ENCODE measurements around the gene BRMS1.

BRMS1 gene

GRCh38 chr11:66333220-66333877 is 11.6 kb downstream of the BRMS1 start:
- Histone ChIP-seq H3K4me3 (ENCODE audit: low read depth, low read length) (no peak overlapping the region), H3K27me3 (no peaks in the 10 kb centered on the region), H3K4me1 (peaks cover 23% of the 10 kb centered on the region), H3K9me3 (no peaks in the 10 kb centered on the region), H3K36me3 (no peaks in the 10 kb centered on the region)
- DNase-seq = no peak
- TF ChIP-seq CTCF (IDR thresholded peaks at IDR 0.05; ENCODE audit: low read depth, low read length) = no peak

DNA sequence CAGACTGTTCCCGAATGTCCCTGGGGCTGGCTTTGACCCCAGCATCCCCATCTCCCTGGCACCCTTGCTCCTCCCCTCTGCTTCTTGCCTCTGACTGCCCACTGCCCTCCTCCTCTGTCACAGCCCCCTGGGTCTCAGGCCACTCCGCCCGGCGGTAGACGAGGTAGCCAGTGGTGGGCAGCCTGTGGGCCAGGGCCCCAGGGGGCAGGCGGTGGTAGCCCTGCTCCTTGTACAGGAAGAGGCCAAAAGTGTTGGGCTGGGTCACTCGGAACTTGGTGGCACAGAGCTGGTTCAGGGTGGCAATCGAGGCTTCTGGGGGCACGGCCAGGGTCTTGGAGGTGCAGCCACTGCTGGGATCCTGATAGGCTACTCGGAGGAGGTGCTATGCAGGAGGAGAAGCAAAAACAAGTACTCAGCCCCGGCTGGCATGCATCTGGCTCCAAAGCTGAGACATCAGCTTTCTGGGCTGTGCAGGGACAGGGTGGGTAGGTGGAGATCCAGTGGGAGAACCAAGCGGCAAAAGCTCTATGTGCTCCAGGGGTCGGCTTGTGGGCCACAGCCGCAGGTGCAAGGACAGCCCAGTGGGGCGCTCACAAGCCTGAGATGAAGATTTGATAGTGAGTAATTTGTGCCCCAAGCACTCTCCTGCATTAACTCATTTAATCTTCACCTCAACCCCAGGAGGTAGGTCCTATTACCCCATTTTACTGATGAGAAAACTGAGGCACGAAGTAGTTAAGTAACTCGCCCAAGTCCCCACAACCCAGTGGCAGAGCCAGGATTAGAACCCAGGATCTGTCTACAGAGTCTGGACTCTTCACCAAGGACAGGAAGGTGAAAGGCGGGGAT is 12.3 kb downstream of the BRMS1 start:
- Histone ChIP-seq H3K4me1 (peaks cover 31% of the 10 kb centered on the region), H3K36me3 (no peaks in the 10 kb centered on the region), H3K4me3 (ENCODE audit: low read depth, low read length) (no peak overlapping the region), H3K27me3 (no peaks in the 10 kb centered on the region), H3K9me3 (no peaks in the 10 kb centered on the region)
- DNase-seq = no peak
- TF ChIP-seq CTCF (IDR thresholded peaks at IDR 0.05; ENCODE audit: low read depth, low read length) = no peak

- Histone ChIP-seq H3K4me3 (ENCODE audit: low read depth, low read length) (no peak overlapping the region), H3K9me3 (no peaks in the 10 kb centered on the region), H3K36me3 (no peaks in the 10 kb centered on the region), H3K4me1 (peaks cover 32% of the 10 kb centered on the region), H3K27me3 (no peaks in the 10 kb centered on the region)
- DNase-seq = no peak
- TF ChIP-seq CTCF (IDR thresholded peaks at IDR 0.05; ENCODE audit: low read depth, low read length) = no peak
Measured at GRCh38 chr11:66331542-66332370, 13.1 kb downstream of the BRMS1 start.

DNA sequence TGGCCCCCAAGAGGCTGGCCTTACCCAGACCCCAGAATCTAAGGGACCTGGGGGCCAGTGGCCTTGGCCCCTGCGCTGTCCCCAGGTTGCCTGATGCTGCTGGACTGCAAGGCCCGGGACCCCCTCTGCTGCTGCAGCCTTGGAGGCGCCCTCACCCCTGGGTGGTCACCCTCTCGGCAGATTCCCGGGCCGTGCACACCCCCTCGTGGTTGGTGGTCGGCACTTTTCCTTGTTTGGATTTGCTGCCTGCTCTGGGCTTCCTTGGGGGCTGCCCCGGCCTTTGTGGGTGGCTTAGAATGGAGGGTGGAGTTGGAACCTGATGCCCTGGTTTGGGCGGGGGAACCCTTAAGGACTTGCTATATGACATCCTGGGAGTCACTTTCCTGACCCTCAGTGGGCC is 14.0 kb downstream of the BRMS1 start:
- Histone ChIP-seq H3K4me1 (peaks cover 29% of the 10 kb centered on the region), H3K27me3 (no peaks in the 10 kb centered on the region), H3K4me3 (ENCODE audit: low read depth, low read length) (no peak overlapping the region), H3K36me3 (no peaks in the 10 kb centered on the region), H3K9me3 (no peaks in the 10 kb centered on the region)
- TF ChIP-seq CTCF (IDR thresholded peaks at IDR 0.05; ENCODE audit: low read depth, low read length) = peak; percentile 23; the same call in 1 of the 2 replicates
- DNase-seq = no peak

DNA sequence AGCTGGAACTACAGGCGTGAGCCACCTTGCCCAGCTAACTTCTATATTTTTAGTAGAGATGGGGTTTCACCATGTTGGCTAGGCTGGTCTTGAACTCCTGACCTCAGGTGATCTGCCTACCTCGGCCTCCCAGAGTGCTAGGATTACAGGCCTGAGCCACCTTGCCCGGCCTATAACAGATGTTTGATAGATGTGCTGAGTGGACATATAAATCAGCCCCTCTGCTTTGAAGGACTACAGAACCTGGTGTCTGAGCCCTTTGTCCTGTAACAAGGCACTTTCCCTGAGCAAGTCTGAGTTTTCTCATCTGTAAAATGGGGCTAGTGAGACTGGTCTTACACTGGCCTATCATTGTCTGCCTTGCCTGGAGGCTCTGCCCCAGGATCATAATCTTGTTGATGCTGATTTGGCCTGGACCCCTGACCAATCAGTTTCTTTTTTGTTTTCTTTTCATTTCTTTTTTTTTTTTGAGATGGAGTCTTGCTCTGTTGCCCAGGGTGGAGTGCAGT is 15.7 kb downstream of the BRMS1 start:
- H3K4me1 ChIP-seq = peaks cover 22% of the 10 kb centered on the region
- no peaks in the 10 kb centered on the region for H3K9me3 ChIP-seq
- no peaks in the 10 kb centered on the region for H3K36me3 ChIP-seq
- no peak for DNase-seq
- no peak for TF ChIP-seq CTCF (IDR thresholded peaks at IDR 0.05; ENCODE audit: low read depth, low read length)
- H3K27me3 ChIP-seq = no peaks in the 10 kb centered on the region
- no peak overlapping the region for H3K4me3 ChIP-seq (ENCODE audit: low read depth, low read length)
